Mucosa of stomach (tissue), 1 donor: Measurements from ENCODE around the gene KAZN.

Experiments used
- H3K27me3 ChIP-seq: one replicate; pipeline ENCODE4 v1.7.0; 2013; ENCODE audit warnings: mild to moderate bottlenecking, low read length; ENCODE audit not compliant: control insufficient read depth, insufficient read depth
- H3K36me3 ChIP-seq: one replicate; pipeline ENCODE4 v1.7.0; 2013; ENCODE audit warnings: low read length; ENCODE audit not compliant: control insufficient read depth, insufficient read depth
- H3K4me1 ChIP-seq: one replicate; pipeline ENCODE4 v1.7.0; 2013; ENCODE audit warnings: mild to moderate bottlenecking, low read length; ENCODE audit not compliant: control insufficient read depth, insufficient read depth
- H3K4me3 ChIP-seq: one replicate; pipeline ENCODE4 v1.7.0; 2013; ENCODE audit warnings: low read length
- H3K9ac ChIP-seq: one replicate; pipeline ENCODE4 v1.7.0; 2013; ENCODE audit warnings: mild to moderate bottlenecking, low read length, moderate library complexity
- H3K9me3 ChIP-seq: one replicate; pipeline ENCODE4 v1.7.0; 2013; ENCODE audit warnings: mild to moderate bottlenecking, low read length, moderate library complexity; ENCODE audit not compliant: control insufficient read depth
- donor health status: Pancreatic carcinoma.

Gene KAZN

DNA sequence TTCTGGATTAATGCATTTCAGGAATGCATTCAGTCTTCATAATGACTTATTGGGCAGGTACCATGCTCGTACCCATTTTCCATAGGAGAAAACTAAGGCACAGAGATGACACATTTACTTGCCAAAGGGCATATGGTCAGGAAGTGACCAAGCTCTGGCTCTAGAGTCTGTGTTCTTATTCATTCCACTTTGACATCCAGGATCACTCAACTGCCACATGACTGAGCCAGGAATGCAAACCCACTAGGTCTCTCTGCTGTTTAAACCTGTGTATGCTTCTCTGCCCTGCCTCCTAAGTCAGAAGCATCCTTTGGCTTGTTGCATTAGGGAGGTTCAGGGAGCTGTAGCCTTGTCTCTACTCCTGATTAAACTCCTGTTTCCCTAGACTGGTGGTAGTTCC lies 7.5 kb downstream of the KAZN start:
- no peaks in the 10 kb centered on the region for H3K9me3 ChIP-seq
- H3K4me3 ChIP-seq: no peak overlapping the region
- H3K27me3 ChIP-seq: peaks cover 3% of the 10 kb centered on the region
- H3K9ac ChIP-seq: no peak overlapping the region
- no peaks in the 10 kb centered on the region for H3K4me1 ChIP-seq
- no peaks in the 10 kb centered on the region for H3K36me3 ChIP-seq

DNA sequence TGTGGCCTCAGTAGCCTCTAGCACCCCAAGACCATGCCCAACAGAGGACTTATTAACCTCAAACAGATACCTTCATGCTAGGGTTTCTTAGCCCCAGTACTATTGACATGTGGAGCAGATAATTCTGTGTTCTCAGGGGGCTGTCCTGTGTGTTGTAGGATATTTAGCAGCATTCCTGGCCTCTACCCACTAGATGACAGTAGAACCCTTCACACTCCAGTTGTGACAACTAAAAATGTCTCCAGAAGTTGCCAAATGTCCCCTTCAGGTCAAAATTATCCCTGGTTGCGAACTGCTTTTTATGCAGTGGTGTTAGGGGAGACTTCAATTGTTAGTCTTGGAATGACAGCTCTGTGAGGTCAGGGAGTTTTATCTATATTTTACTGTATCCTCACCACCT lies 8.1 kb downstream of the KAZN start:
- Histone ChIP-seq H3K9ac (no peak overlapping the region), H3K9me3 (no peaks in the 10 kb centered on the region), H3K27me3 (no peaks in the 10 kb centered on the region), H3K4me1 (no peaks in the 10 kb centered on the region), H3K4me3 (no peak overlapping the region), H3K36me3 (no peaks in the 10 kb centered on the region)

DNA sequence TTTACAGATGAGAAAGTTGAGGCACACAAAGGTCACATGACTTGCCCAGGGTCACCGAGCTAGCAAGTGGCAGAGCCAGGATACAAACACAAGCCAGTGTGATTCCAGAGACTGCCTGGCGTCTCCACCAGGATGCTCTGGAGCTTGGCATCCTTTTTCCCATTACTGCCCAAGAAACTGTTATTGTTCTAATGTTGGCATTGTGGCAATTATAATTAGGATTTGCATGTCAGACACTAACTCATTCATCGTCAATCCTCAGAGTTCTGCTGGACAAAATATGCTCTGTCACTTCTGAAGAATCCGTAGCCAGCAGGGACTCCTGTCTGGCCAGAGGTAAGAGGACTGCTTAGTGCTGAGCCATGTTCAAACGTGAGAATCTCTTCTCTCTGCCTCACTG lies 8.8 kb downstream of the KAZN start:
- Histone ChIP-seq H3K36me3 (no peaks in the 10 kb centered on the region), H3K4me3 (no peak overlapping the region), H3K9me3 (no peaks in the 10 kb centered on the region), H3K27me3 (no peaks in the 10 kb centered on the region), H3K4me1 (no peaks in the 10 kb centered on the region), H3K9ac (no peak overlapping the region)

DNA sequence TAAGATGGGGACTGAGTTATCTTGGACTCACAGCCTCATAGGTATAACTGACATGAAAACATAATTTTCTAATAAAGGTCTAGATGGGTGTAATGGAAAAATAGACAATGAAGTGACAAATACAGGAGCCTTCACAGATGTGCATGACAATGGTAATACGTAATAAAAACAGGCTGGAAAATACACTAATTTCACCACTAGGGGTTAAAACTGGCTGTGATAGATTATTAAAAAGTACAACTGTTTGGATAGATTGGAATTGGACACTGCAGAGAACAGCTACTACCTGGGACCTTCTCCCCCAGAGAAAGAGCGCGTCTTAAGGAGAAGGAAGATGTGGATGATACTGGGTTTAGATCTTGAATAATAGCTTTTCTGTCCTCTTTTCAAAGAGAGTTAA lies 9.8 kb downstream of the KAZN start:
- no peaks in the 10 kb centered on the region for H3K36me3 ChIP-seq
- no peaks in the 10 kb centered on the region for H3K4me1 ChIP-seq
- no peaks in the 10 kb centered on the region for H3K9me3 ChIP-seq
- H3K4me3 ChIP-seq: no peak overlapping the region
- H3K27me3 ChIP-seq: no peaks in the 10 kb centered on the region
- H3K9ac ChIP-seq: no peak overlapping the region

DNA sequence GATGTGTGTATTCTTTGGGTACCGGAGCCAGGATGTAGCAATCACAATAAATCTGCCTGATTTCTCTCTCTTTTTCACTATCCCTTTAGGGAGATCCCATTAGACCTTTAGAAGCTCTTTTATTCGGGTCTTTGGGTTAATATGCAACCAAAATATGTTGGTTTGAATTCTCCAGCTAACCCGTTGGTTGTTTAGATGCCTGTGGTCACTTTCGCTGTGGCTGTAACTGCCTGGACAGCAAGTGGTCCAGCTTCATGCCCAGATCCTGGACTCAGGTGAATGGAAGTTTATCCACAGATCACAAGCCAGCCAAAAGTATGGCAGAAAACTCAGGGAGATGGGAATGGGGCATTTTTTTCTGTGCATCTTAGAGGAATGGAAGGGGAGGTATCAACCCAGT lies 12.3 kb downstream of the KAZN start:
- Histone ChIP-seq H3K36me3 (no peaks in the 10 kb centered on the region), H3K4me1 (no peaks in the 10 kb centered on the region), H3K9me3 (no peaks in the 10 kb centered on the region), H3K27me3 (no peaks in the 10 kb centered on the region), H3K9ac (no peak overlapping the region), H3K4me3 (no peak overlapping the region)

DNA sequence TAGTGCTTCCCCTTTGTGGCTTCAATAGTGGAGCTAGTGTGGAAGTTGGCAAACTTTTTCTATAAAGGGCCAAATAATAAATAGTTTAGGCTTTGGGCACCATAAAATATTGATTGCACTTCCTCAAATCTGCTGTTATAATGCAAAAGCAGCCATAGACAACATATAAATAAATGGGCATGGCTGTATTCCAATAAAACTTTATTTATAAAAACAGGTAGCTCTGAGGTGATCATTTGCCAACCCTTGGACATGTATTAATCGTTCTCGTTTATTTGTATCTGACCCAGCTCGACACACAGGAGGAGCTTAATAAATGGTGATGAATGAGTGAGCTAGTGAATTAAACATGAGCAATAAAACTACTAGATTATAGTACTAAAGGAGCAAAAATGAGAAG lies 13.3 kb downstream of the KAZN start:
- H3K27me3 ChIP-seq: no peaks in the 10 kb centered on the region
- no peak overlapping the region for H3K9ac ChIP-seq
- H3K4me1 ChIP-seq: no peaks in the 10 kb centered on the region
- no peaks in the 10 kb centered on the region for H3K9me3 ChIP-seq
- no peaks in the 10 kb centered on the region for H3K36me3 ChIP-seq
- no peak overlapping the region for H3K4me3 ChIP-seq

DNA sequence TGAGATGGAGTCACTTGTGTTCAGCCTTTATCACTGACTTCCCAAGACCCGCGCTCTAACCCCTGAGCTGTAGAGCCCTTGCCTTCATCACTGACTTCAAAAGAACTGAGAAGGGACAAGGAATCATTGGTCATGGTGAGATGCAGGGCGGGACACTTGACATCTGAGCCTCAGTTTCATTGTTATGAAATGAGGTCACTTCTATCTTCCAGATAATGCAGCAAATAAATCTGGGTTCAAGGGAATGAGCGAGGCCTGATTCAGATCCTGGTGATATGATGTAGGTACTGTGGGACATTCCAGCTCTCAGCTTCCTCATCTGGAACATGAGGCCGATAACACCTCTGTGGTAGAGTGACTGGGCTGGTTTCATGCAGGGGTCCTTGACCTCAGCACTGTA lies 13.8 kb downstream of the KAZN start:
- no peaks in the 10 kb centered on the region for H3K4me1 ChIP-seq
- H3K27me3 ChIP-seq: no peaks in the 10 kb centered on the region
- H3K9ac ChIP-seq: no peak overlapping the region
- no peaks in the 10 kb centered on the region for H3K9me3 ChIP-seq
- H3K36me3 ChIP-seq: no peaks in the 10 kb centered on the region
- no peak overlapping the region for H3K4me3 ChIP-seq

DNA sequence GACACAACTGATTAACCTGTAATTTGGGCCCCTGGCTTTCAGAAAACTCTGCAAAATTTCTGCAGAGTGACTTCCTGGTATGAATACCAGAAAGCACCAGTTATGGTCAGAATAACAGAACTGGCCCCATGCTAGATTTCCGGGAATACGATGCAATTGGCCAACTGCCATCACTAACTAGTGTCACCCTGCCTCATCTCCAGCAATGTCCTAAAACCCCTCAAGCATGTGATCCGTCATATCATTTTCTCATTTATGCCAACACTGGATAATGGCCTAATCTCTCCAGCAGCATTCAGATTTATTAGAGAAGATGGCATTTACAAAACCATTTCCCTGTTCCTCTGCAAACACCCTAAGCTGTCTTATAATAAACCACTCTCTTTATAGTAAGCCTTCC lies 15.4 kb downstream of the KAZN start:
- no peak overlapping the region for H3K9ac ChIP-seq
- H3K36me3 ChIP-seq: no peaks in the 10 kb centered on the region
- H3K9me3 ChIP-seq: no peaks in the 10 kb centered on the region
- no peak overlapping the region for H3K4me3 ChIP-seq
- H3K4me1 ChIP-seq: no peaks in the 10 kb centered on the region
- H3K27me3 ChIP-seq: no peaks in the 10 kb centered on the region

DNA sequence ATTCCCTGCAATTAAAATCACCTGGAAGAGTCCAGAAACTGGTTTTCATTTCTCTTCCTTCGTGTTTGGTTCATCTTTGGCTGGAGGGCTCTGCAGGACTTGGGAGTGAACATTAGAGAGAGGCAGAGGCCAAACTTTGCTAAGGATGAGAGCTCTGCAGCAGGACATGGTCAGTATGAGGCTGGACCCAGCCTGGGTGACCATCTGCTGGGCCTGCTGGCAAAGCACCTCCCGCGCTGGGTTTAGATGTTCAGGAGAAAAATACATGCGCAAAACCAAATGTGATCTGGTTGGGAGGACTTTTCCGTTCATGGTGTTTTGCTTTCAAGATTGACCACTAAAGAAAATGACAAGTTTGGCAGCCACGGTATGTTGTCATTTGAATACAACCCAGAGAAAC lies 15.9 kb downstream of the KAZN start:
- Histone ChIP-seq H3K9me3 (no peaks in the 10 kb centered on the region), H3K36me3 (no peaks in the 10 kb centered on the region), H3K9ac (no peak overlapping the region), H3K27me3 (no peaks in the 10 kb centered on the region), H3K4me1 (no peaks in the 10 kb centered on the region), H3K4me3 (no peak overlapping the region)

DNA sequence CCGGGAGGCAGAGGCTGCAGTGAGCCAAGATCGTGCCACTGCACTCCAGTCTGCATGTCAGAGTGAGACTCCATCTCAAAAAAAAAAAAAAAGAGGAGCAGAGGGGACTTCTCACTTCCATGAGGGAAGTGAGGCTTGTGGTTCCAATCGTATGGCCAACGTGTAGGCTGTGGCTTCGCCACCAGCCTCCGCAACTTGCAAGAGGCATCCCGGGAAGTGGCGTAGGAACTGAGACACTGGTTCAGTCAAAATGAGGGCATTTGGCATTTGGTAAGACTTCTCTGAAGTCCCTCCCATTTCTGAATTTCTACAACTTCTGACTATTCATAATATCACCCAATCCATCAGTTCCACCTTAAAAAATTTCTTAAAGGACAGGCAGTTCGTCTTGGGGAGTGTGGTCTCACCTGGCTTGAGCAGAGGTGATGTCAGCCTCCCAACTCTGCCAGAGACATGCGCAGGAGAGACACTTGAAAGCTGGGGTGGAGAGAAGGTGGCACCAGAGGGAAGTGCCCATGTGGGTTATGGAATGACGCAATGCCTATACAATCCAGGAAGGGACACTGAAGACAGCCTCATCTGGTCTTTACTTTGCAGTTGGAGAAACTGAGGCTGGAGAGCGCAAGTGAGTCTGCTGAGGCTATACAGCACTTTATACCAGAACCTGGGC lies 17.2 kb downstream of the KAZN start:
- H3K9me3 ChIP-seq: no peaks in the 10 kb centered on the region
- no peaks in the 10 kb centered on the region for H3K4me1 ChIP-seq
- H3K4me3 ChIP-seq: no peak overlapping the region
- H3K27me3 ChIP-seq: no peaks in the 10 kb centered on the region
- H3K36me3 ChIP-seq: no peaks in the 10 kb centered on the region
- H3K9ac ChIP-seq: no peak overlapping the region

DNA sequence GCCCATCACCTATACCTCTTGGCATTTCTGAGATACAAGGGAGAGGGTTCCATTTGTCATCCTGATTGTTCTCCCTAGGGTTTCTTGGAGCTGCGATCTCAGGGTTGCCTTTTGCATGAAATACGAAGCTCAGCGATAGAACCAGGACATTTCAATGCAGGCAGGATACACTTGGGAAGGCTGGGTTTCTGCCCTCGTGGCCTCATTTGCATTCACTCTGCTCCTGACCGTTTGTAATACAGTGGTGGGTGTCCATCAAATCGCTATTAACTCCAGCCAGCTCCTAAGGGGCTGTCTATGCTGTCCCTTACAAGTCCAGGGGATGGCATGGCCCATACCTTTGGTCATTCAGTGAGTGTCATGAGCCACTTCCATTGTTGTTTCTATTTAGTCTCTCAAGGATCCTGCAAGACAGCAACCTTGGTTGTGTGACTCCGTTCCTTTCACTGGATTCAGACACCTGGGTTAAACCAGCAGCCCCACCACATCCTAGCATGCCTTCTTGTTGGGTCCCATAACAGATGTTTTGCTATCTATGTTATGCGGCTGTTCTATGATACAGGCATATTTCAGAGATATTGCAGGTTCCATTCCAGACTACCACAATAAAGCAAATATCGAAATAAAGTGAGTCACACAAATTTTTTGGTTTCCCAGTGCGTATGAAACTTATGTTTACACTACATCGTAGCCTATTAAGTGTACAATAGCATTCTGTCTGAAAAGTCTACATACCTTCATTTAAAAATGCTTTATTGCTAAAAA lies 18.3 kb downstream of the KAZN start:
- no peaks in the 10 kb centered on the region for H3K27me3 ChIP-seq
- H3K9ac ChIP-seq: no peak overlapping the region
- no peaks in the 10 kb centered on the region for H3K36me3 ChIP-seq
- H3K4me1 ChIP-seq: no peaks in the 10 kb centered on the region
- no peak overlapping the region for H3K4me3 ChIP-seq
- H3K9me3 ChIP-seq: no peaks in the 10 kb centered on the region

DNA sequence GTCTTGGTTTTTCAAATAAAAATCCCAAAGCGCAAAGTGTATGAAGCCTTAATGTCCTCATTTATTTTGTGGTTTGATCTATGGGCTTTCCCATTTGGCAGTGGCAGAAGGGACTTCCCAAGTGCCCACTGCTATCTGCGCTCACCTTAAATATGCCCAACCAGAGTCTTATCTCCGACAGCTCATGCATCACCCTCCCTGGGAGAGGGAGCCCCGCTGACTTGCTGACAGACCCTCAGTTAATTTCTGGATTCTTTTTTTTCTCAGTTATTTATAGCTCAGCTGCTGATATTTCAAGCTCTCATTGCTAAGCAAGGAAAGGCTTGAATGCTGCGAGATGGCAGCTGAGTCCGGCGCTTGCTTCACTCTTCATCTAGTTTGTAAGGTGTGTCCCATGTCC lies 19.3 kb downstream of the KAZN start:
- no peaks in the 10 kb centered on the region for H3K4me1 ChIP-seq
- H3K36me3 ChIP-seq: no peaks in the 10 kb centered on the region
- no peaks in the 10 kb centered on the region for H3K27me3 ChIP-seq
- no peak overlapping the region for H3K4me3 ChIP-seq
- no peak overlapping the region for H3K9ac ChIP-seq
- no peaks in the 10 kb centered on the region for H3K9me3 ChIP-seq
